Stimulated activated CD8-positive, alpha-beta memory T cell treated with anti-CD3 and anti-CD28 coated beads, Interleukin-12 subunit alpha, Interleukin-12 subunit beta, amount 100 ng/mL, for 24 hours (primary cell): ENCODE results near the gene TYW5.

Experiments used
- DNase-seq: peaks from one replicate; pipeline ENCODE4 v3.0.0-alpha.2; 2020; ENCODE audit errors: extremely low read depth

Gene TYW5

GRCh38 chr2:199975273-199975895 lies 20.1 kb upstream of the TYW5 start:
- no peak for DNase-seq

DNA sequence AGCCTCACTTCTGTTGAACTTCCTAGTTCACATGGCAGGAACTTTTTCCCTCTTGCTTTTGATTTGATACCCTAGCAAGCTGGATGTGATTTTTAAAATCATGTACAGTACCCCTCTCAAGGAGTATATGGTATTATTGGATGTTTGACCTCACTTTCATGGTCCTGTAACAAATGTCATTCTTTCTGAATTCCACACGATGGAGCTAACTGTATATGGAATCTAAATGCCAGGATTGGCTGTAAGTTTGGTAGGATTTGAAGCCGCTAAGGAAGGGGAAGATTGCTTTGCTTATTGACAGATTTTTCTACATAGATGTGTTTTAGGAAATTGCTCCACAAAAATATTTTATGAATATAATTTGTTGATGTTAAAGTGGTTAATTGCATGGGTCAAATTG lies 18.4 kb upstream of the TYW5 start:
- DNase-seq = no peak

DNA sequence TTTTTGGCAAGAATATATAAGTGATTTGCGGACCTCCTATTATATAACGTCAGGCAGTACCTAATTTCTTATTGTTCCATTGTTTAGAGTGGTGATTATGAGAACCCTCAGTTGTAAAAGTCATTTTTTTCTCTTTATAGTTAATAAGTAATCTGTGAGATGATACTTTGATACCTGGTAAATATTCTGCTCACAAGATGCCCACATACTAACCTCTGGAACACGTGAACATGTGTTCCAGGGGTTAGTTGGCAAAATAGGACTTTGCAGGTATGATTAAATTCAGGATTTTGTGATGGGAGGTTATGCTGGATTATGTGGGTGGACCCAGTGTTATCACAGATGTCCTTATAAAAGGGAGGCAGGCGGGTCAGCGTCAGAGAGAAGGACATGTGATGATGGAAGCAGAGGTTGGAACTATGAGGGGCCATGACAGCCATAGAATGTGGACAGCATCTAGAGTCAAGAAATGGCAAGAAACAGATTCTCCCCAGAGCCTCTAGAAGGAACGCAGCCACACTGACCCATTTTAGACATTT lies 16.9 kb upstream of the TYW5 start:
- no peak for DNase-seq

DNA sequence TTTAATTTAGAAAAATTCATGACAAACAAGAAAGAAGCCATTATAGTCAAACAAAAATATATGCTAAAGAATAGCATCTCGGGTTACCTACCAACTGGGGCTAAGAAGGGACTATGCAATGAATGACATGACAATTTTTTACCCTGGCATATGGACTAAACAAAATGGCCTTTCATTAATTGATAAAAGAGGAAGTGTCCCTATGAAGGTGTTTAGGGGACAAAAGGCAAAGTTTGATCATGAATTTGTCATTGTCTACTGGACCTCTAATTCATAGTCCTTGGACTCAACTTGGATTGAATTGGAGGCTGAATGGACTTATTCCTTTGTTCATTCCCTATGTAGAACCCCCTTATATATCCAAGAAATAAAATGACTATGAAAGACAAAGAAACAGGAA lies 12.8 kb upstream of the TYW5 start:
- DNase-seq = no peak

GRCh38 chr2:199966976-199967375 lies 11.7 kb upstream of the TYW5 start:
- DNase-seq = no peak

DNA sequence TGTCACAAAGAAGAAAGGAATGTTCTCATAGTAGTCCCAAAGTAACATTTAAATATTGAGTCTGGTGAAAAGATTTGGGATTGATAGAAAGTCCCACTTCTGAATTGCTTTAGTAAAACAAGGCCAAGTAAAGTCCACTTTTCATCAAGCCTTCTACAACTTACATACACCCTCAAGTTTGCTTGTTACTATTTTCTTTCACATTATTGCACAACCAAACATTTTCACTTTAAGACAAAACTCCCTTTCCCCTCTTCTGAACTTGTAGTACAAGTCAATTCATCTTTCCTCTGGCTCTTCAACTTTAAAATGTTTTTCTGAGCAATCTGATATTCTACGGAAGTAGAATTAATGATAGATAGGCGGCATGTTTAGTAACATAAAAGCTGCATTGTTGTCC lies 11.1 kb upstream of the TYW5 start:
- no peak for DNase-seq

- DNase-seq = no peak
These were observed 6.9 kb upstream of the TYW5 start for GRCh38 chr2:199962203-199962602.

GRCh38 chr2:199958014-199958413 lies 2.7 kb upstream of the TYW5 start:
- DNase-seq = no peak

DNA sequence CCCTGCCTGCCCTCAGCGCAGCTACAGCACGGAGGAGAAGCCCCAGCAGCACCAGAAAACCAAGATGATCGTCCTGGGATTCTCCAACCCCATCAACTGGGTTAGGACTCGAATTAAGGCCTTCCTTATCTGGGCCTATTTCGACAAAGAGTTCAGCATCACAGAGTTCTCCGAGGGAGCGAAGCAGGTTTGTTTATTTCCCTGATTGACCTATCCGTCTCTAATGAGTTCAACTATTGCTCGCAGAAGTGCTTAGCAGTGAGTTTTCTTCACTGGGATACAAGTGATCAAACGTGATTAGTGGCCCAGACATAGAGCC lies 730 bp upstream of the TYW5 start:
- no peak for DNase-seq

DNA sequence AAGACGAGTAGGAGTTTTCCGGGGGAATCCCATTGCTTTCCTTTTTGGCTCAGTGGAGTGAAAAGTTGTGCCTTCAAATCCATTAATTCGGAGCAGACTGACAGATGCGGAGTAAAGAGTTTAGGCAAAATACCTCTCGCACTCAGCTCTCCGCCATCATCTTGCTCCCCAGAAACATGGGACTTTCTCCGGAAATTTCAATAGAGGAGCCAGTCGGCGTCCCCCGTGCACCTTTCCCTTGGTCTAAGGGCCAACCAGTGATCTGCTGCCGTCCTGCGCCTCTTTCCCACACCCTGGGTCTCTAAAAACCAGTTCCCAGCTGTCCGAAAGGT lies 318 bp downstream of the TYW5 start:
- no peak for DNase-seq

GRCh38 chr2:199951023-199951422 lies 4.3 kb downstream of the TYW5 start:
- DNase-seq = no peak

- DNase-seq = no peak
These were observed 4.9 kb downstream of the TYW5 start for GRCh38 chr2:199950396-199950795.

DNA sequence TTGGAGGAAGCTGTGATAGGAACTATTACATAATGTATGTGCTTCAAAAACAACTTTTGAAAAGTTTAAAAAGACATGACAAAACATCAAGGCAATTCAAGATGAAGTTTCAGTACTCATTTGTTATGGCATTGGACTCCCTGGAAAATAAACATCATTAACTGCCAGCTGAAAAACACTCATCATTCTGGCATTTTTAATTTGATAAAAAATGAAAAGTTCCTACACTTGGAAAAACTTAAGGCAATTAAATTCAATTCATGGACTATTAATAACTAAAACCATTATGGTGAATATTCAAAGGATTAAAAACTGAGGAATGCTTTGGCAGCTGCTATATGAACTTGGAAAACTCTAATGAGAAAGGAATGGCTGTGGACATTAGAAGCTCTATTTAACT lies 8.5 kb downstream of the TYW5 start:
- no peak for DNase-seq

- DNase-seq = no peak
These were observed 9.1 kb downstream of the TYW5 start for GRCh38 chr2:199946196-199946595.

- no peak for DNase-seq
These were observed 11.9 kb downstream of the TYW5 start for GRCh38 chr2:199943373-199943772.

DNA sequence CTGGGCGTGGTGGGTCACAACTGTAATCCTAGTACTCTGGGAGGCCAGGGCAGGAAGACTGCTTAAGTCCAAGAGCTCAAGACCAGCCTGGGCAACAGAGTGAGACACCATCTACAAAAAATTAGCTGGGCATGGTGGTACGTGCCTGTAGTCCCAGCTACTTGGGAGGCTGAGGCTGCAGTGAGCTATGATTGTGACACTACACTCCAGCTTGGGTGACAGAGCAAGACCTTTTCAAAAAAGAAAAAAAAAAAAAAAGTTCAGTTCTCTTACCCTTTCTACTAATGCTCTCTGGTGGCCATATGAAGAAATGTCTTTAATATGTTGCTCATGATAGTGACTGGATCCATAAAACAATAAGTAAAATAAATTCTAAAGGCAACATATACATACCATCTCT lies 14.9 kb downstream of the TYW5 start:
- DNase-seq = no peak

GRCh38 chr2:199936554-199936953 lies 18.7 kb downstream of the TYW5 start:
- DNase-seq = no peak

GRCh38 chr2:199933466-199933865 lies 21.8 kb downstream of the TYW5 start:
- no peak for DNase-seq

GRCh38 chr2:199932312-199932855 lies 22.9 kb downstream of the TYW5 start:
- no peak for DNase-seq

DNA sequence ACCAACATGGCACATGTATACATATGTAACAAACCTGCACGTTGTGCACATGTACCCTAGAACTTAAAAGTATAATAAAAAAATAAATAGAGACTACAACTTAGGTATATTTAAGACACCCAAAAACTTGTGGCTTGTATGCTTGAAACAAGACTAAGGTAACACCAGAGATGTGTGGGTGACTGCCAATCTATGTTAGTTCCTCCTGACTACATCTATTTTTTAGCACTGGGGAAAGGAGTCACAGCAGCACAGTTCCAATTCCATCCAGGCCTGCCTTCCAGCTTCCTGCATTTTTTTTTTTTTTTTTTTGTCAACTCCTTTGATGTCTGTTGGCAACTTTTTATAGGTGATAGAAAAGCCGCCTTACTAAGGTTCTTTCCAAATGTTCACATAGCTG lies 26.0 kb downstream of the TYW5 start:
- DNase-seq = no peak

DNA sequence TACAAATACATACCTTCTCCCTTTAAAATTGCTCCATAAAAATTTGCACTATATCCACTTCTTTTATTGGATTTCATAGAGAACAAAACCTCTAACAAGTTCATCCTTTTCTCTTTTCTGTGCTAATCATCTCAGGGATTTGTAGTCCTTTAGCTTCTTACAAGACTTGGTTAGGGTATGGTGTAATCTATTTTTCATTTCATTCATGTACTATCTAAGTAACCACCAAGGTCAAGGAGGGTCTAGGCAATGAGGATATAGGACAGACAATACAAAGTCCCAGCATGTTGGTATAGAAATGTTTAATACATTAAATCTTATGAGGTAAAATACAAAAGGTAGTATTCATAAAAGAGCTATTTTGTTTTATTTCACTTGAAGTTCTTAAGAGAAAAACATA lies 26.7 kb downstream of the TYW5 start:
- no peak for DNase-seq

DNA sequence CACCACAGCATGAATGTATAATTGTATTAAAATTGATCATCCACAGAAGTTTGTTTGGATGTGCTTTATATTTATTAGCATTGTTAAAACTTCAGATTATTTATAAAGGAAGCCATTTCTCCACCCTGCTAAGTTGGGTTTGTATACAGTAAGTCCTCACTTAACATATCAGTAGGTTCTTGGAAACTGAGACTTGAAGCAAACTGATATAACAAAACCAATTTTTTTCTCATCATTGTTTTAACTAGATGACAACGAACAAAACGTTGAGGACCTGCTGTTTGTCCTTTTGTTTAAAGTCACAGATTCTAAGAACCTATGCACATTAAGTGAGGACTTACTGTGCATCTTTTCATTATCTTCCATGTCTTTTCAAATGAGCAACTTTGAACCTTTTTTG lies 27.1 kb downstream of the TYW5 start:
- no peak for DNase-seq

GRCh38 chr2:199926806-199927205 lies 28.5 kb downstream of the TYW5 start:
- no peak for DNase-seq

DNA sequence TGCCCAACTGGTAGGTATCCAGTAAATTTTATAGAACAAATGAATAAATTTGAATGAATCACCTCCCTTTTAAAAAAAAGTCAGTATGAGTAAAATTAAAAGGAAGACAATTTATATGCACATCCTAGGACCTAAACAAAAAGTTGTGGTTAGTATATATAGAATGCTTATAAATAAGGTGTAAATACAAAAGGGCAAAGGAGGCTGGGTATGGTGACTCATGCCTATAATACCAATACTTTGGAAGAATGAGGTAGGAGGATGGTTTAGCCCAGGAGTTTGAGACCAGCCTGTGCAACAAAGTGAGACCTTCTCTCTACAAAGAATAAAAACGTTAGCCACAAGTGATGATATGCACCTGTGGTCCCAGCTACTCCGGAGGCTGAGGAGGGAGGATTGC lies 31.4 kb downstream of the TYW5 start:
- DNase-seq = no peak
